Omental fat pad (tissue), 4 donors: ENCODE data around the gene COX15. TPM values are rescaled to one million over a fixed set of nuclear protein-coding genes. Genes with fewer than 3 reads are reported as not detected.

Experiments used
- ATAC-seq: fragments of 150-250 bp; one replicate; pipeline ENCODE4 v1.9.1; 2016; ENCODE audit warnings: mild to moderate bottlenecking, moderate library complexity; ENCODE audit not compliant: low FRiP score
- DNase-seq: peaks from one replicate; pipeline ENCODE4 v3.0.0-alpha.2; 2019; ENCODE audit warnings: low spot score
- CTCF ChIP-seq, 3 donors: fragments of 450-650 bp; IDR thresholded peaks; one replicate each; pipeline ENCODE4 v1.5.1; 2016 to 2017; ENCODE audit warnings: antibody characterized with exemption in 3 of 3, mild to moderate bottlenecking in 3 of 3, moderate library complexity in 2 of 3
- total RNA-seq, 4 donors: library from RNA; depleted of rRNA; stranded (reverse); fragments of >200 nt; gene quantifications; one replicate each; pipeline ENCODE4 v1.1.0, GENCODE V29; 2016

COX15 gene
- total RNA-seq, 4 donors from 2014 or later, result 16.8 to 37.7 (median 32.8) TPM

- DNase-seq (no peak), ATAC-seq (no peak)
- no peak for TF ChIP-seq CTCF (IDR thresholded peaks at IDR 0.05)
Measured at GRCh38 chr10:99720387-99720786, 11.5 kb downstream of the COX15 start.

- ATAC-seq (no peak), DNase-seq (no peak)
- TF ChIP-seq CTCF (IDR thresholded peaks at IDR 0.05), result no peak
Measured at GRCh38 chr10:99714446-99714845, 17.5 kb downstream of the COX15 start.

GRCh38 chr10:99711129-99711719 lies 20.7 kb downstream of the COX15 start:
- ATAC-seq (no peak), DNase-seq (no peak)
- TF ChIP-seq CTCF (IDR thresholded peaks at IDR 0.05), result no peak

- ATAC-seq (no peak), DNase-seq (no peak)
- no peak for TF ChIP-seq CTCF (IDR thresholded peaks at IDR 0.05)
Measured at GRCh38 chr10:99709480-99710229, 22.3 kb downstream of the COX15 start.

- ATAC-seq (no peak), DNase-seq (no peak)
- TF ChIP-seq CTCF (IDR thresholded peaks at IDR 0.05), result no peak
Measured at GRCh38 chr10:99708428-99709012, 23.4 kb downstream of the COX15 start.

GRCh38 chr10:99700649-99701048 lies 31.3 kb downstream of the COX15 start:
- DNase-seq, result no peak
- no peak for TF ChIP-seq CTCF (IDR thresholded peaks at IDR 0.05)
- ATAC-seq, result no peak
